OCI-LY7 (cell line): ENCODE results near the gene METTL25B. TPM values are rescaled to one million over a fixed set of nuclear protein-coding genes. Genes with fewer than 3 reads are reported as not detected.

ENCODE experiments used
- BruUV-seq: library from RNA; stranded (reverse); fragments of 400-500 nt; replicated peaks from 2 replicates; lab custom pipeline; 2021; lab: Mats Ljungman, UMichigan
- CTCF ChIA-PET: fragments of 300-600 bp; sonication (Branson Sonifier 250); formaldehyde crosslinking; loops from one replicate; lab custom pipeline; 2022; ENCODE audit warnings: antibody characterized with exemption; ENCODE audit not compliant: unreplicated experiment; lab: Charles Lee
- POLR2A ChIA-PET: fragments of 300-600 bp; sonication (Branson Sonifier 250); formaldehyde crosslinking; loops from one replicate; lab custom pipeline; 2022; ENCODE audit warnings: antibody characterized with exemption; lab: Charles Lee
- DNase-seq: peaks from one replicate; pipeline ENCODE4 v3.0.0-alpha.2; 2015; ENCODE audit warnings: low spot score
- H2AFZ ChIP-seq: fragments of 200-600 bp; sonication (generic), shearing (Covaris generic); 2 replicates; pipeline ENCODE4 v1.6.1; 2014; ENCODE audit warnings: mild to moderate bottlenecking, antibody characterized with exemption, low read length, moderate library complexity
- H3K27ac ChIP-seq: fragments of 200-600 bp; sonication (generic); 2 replicates; pipeline ENCODE4 v1.5.1; 2014; ENCODE audit warnings: mixed run types, low read depth, mild to moderate bottlenecking, moderate library complexity, low read length, inconsistent platforms; ENCODE audit not compliant: poor library complexity, severe bottlenecking
- H3K36me3 ChIP-seq: fragments of 200-600 bp; sonication (generic); 2 replicates; pipeline ENCODE4 v1.6.1; 2014; ENCODE audit warnings: mild to moderate bottlenecking, antibody characterized with exemption, low read length, moderate library complexity, mixed read lengths; ENCODE audit not compliant: insufficient read depth
- H3K4me1 ChIP-seq: fragments of 200-600 bp; sonication (generic); 2 replicates; pipeline ENCODE4 v1.5.1; 2014; ENCODE audit warnings: mild to moderate bottlenecking, low read length; ENCODE audit not compliant: insufficient read depth, poor library complexity, severe bottlenecking
- H3K4me2 ChIP-seq: fragments of 200-600 bp; sonication (generic); 2 replicates; pipeline ENCODE4 v1.6.1; 2014; ENCODE audit warnings: mild to moderate bottlenecking, low read length
- H3K4me3 ChIP-seq: fragments of 200-600 bp; sonication (generic); 2 replicates; pipeline ENCODE4 v1.5.1; 2014; ENCODE audit warnings: mild to moderate bottlenecking, low read depth, low read length; ENCODE audit not compliant: poor library complexity, severe bottlenecking
- H3K79me2 ChIP-seq: fragments of 200-600 bp; sonication (generic); 2 replicates; pipeline ENCODE4 v1.6.1; 2016; ENCODE audit warnings: low read depth, mild to moderate bottlenecking, low read length, moderate library complexity, mixed read lengths; ENCODE audit not compliant: insufficient read depth
- H3K9me2 ChIP-seq: fragments of 200-600 bp; sonication (generic); 2 replicates; pipeline ENCODE4 v1.6.1; 2016; ENCODE audit warnings: mild to moderate bottlenecking, low read length, mixed read lengths; ENCODE audit not compliant: insufficient read depth
- H3K9me3 ChIP-seq: fragments of 200-600 bp; sonication (generic); 2 replicates; pipeline ENCODE4 v1.6.1; 2014; ENCODE audit warnings: mild to moderate bottlenecking, mixed run types, low read length, mixed read lengths
- H4K20me1 ChIP-seq: fragments of 200-600 bp; sonication (generic); 2 replicates; pipeline ENCODE4 v1.6.1; 2014; ENCODE audit warnings: mild to moderate bottlenecking, antibody characterized with exemption, low read length, moderate library complexity, mixed read lengths; ENCODE audit not compliant: insufficient read depth
- CTCF ChIP-seq: fragments of 200-600 bp; sonication (generic); conservative IDR thresholded peaks from 2 replicates; pipeline ENCODE4 v1.5.1; 2014; ENCODE audit warnings: mild to moderate bottlenecking, antibody characterized with exemption, low read length, moderate library complexity, mixed read lengths
- EZH2phosphoT487 ChIP-seq: fragments of 200-600 bp; sonication (generic); IDR thresholded peaks from 2 replicates; pipeline ENCODE4 v1.6.1; 2018; ENCODE audit warnings: low read depth, borderline replicate concordance, mild to moderate bottlenecking, mixed run types, antibody characterized with exemption, low read length, moderate library complexity, mixed read lengths
- intact Hi-C: fragments of 100-400 bp; cut with micrococcal nuclease; formaldehyde crosslinking; loops from one replicate; pipeline ENCODE4 v1.10.0; 2022; ENCODE audit not compliant: unreplicated experiment
- total RNA-seq, 2 experiments: library from RNA; depleted of rRNA in 1 of 2; stranded (reverse); fragments of >200 nt in 1 of 2; shearing (Covaris generic) in 1 of 2; gene quantifications; 2 replicates each; pipeline ENCODE4 v1.2.3, GENCODE V29; 2014 to 2022

Gene METTL25B
- total RNA-seq, 2 experiments from 2014 or later = 24.7 to 45.6 TPM

GRCh38 chr1:156743367-156744302 lies 15.4 kb downstream of the METTL25B start:
- no peak for DNase-seq
- H3K79me2 ChIP-seq = peaks cover 50% of the 10 kb centered on the region
- BruUV-seq = no TSS peak
- CTCF ChIA-PET = no interaction called here
- H2AFZ ChIP-seq = no peak overlapping the region
- no peaks in the 10 kb centered on the region for H3K9me3 ChIP-seq
- intact Hi-C loops = no loop called here
- H4K20me1 ChIP-seq = peaks cover 9% of the 10 kb centered on the region; the same call in 1 of the 2 replicates
- H3K9me2 ChIP-seq = no peaks in the 10 kb centered on the region
- H3K4me3 ChIP-seq = no peak overlapping the region
- TF ChIP-seq EZH2phosphoT487 (no peak), CTCF (no peak)
- POLR2A ChIA-PET = no interaction called here
- H3K36me3 ChIP-seq = peaks cover 77% of the 10 kb centered on the region
- H3K27ac ChIP-seq = no peak overlapping the region
- H3K4me1 ChIP-seq = peaks cover 52% of the 10 kb centered on the region
- H3K4me2 ChIP-seq = no peak overlapping the region

- no TSS peak for BruUV-seq
- intact Hi-C loops = no loop called here
- Histone ChIP-seq H3K4me3 (no peak overlapping the region), H3K4me1 (peaks cover 58% of the 10 kb centered on the region), H2AFZ (no peak overlapping the region), H3K36me3 (peaks cover 75% of the 10 kb centered on the region), H3K9me3 (no peaks in the 10 kb centered on the region), H3K27ac (no peak overlapping the region), H4K20me1 (peaks cover 9% of the 10 kb centered on the region; the same call in 1 of the 2 replicates), H3K4me2 (no peak overlapping the region), H3K9me2 (no peaks in the 10 kb centered on the region), H3K79me2 (peaks cover 55% of the 10 kb centered on the region)
- POLR2A ChIA-PET = no interaction called here
- DNase-seq = no peak
- TF ChIP-seq EZH2phosphoT487 (no peak), CTCF (no peak)
- CTCF ChIA-PET = no interaction called here
Observed at GRCh38 chr1:156744344-156744743, 16.1 kb downstream of the METTL25B start.
